PC-3 (cell line): ENCODE measurements around the gene EPHB2. TPM values are rescaled to one million over a fixed set of nuclear protein-coding genes. Genes with fewer than 3 reads are reported as not detected.

Experiments
- ATAC-seq: fragments of 200-7000 bp; cut with Tn5 transposase; 2 replicates; pipeline ENCODE4 v1.9.1; 2020; ENCODE audit warnings: mild to moderate bottlenecking, moderate library complexity
- BruUV-seq: library from RNA; stranded (reverse); fragments of 400-500 nt; replicated peaks from 2 replicates; lab custom pipeline; 2021; lab: Mats Ljungman, UMichigan
- CTCF ChIA-PET: fragments of 300-600 bp; sonication (Branson Sonifier 250); formaldehyde crosslinking; loops from one replicate; lab custom pipeline; 2022; ENCODE audit warnings: antibody characterized with exemption; lab: Charles Lee
- POLR2A ChIA-PET: fragments of 300-600 bp; sonication (Branson Sonifier 250); formaldehyde crosslinking; loops from one replicate; lab custom pipeline; 2022; ENCODE audit warnings: antibody characterized with exemption; ENCODE audit not compliant: unreplicated experiment; lab: Charles Lee
- DNase-seq: peaks from one replicate; pipeline ENCODE4 v3.0.0-alpha.2; 2015
- H2AFZ ChIP-seq: fragments of 300-600 bp; sonication (generic); 2 replicates; pipeline ENCODE4 v1.6.0; 2016; ENCODE audit warnings: antibody characterized with exemption, low read length
- H3F3A ChIP-seq: fragments of 300-600 bp; sonication (generic); one replicate; pipeline ENCODE4 v1.6.0; 2017; ENCODE audit warnings: antibody characterized with exemption, low read length, control low read depth, mild to moderate bottlenecking; ENCODE audit not compliant: unreplicated experiment
- H3K27ac ChIP-seq: fragments of 300-600 bp; sonication (generic); 2 replicates; pipeline ENCODE4 v1.5.1; 2016; ENCODE audit warnings: mild to moderate bottlenecking, low read length
- H3K27me3 ChIP-seq: fragments of 300-600 bp; sonication (generic); 2 replicates; pipeline ENCODE4 v1.6.1; 2016; ENCODE audit warnings: low read length, mixed read lengths
- H3K36me3 ChIP-seq: fragments of 300-600 bp; sonication (generic); 2 replicates; pipeline ENCODE4 v1.6.1; 2016; ENCODE audit warnings: low read depth, mixed run types, low read length, mixed read lengths
- H3K4me1 ChIP-seq: fragments of 300-600 bp; sonication (generic); 2 replicates; pipeline ENCODE4 v1.5.1; 2016; ENCODE audit warnings: low read length; ENCODE audit not compliant: insufficient read depth
- H3K4me2 ChIP-seq: fragments of 300-600 bp; sonication (generic); 2 replicates; pipeline ENCODE4 v1.6.0; 2016; ENCODE audit warnings: low read length
- H3K4me3 ChIP-seq: fragments of 300-600 bp; sonication (generic); 2 replicates; pipeline ENCODE4 v1.5.1; 2016; ENCODE audit warnings: mild to moderate bottlenecking, low read length, mixed read lengths
- H3K79me2 ChIP-seq: fragments of 300-600 bp; sonication (generic); 2 replicates; pipeline ENCODE4 v1.6.1; 2017; ENCODE audit warnings: low read length, mixed read lengths
- H3K9ac ChIP-seq: fragments of 300-600 bp; sonication (generic); 2 replicates; pipeline ENCODE4 v1.6.0; 2016; ENCODE audit warnings: mild to moderate bottlenecking, low read length
- H3K9me2 ChIP-seq: fragments of 300-600 bp; sonication (generic); replicated peaks from 2 replicates; pipeline ENCODE4 v1.6.1; 2016; ENCODE audit warnings: mixed run types, low read length, mixed read lengths
- H3K9me3 ChIP-seq: fragments of 300-600 bp; sonication (generic); 2 replicates; pipeline ENCODE4 v1.6.1; 2016; ENCODE audit warnings: low read length, mixed read lengths
- H4K20me1 ChIP-seq: fragments of 300-600 bp; sonication (generic); 2 replicates; pipeline ENCODE4 v1.6.1; 2016; ENCODE audit warnings: low read length, mixed read lengths
- EZH2 ChIP-seq: fragments of 300-600 bp; sonication (generic); IDR thresholded peaks from one replicate; pipeline ENCODE4 v1.6.1; 2017; ENCODE audit warnings: antibody characterized with exemption, mild to moderate bottlenecking, low read length; ENCODE audit not compliant: unreplicated experiment
- EZH2phosphoT487 ChIP-seq: fragments of 300-600 bp; sonication (generic); IDR thresholded peaks from 2 replicates; pipeline ENCODE4 v1.6.1; 2018; ENCODE audit warnings: mild to moderate bottlenecking, antibody characterized with exemption, low read length, borderline replicate concordance
- intact Hi-C: fragments of 100-400 bp; cut with micrococcal nuclease; formaldehyde crosslinking; loops from 2 replicates; pipeline ENCODE4 v1.9.0; 2023
- total RNA-seq: library from RNA; depleted of rRNA; stranded (reverse); fragments of >200 nt; gene quantifications from 2 replicates; pipeline ENCODE4 v1.2.3, GENCODE V29; 2014
- TF ChIP-seq, protein P1 (sequence below): fragments of 300-600 bp; sonication (generic); conservative IDR thresholded peaks from 2 replicates; pipeline ENCODE4 v1.5.1; 2017; ENCODE audit warnings: antibody characterized with exemption, low read depth, mild to moderate bottlenecking, low read length

EPHB2 gene
- total RNA-seq, 1 experiment from 2014 or later: 23.2 TPM

GRCh38 chr1:22721122-22721873, 10.7 kb downstream of the EPHB2 start:
- H3K9ac ChIP-seq: no peak overlapping the region
- no peaks in the 10 kb centered on the region; the same call in 1 of the 2 replicates for H3K4me1 ChIP-seq
- no peak overlapping the region for H2AFZ ChIP-seq
- H3K9me2 ChIP-seq: no peaks in the 10 kb centered on the region
- CTCF ChIA-PET: no interaction called here
- no peaks in the 10 kb centered on the region for H3K36me3 ChIP-seq
- H3K27me3 ChIP-seq: no peaks in the 10 kb centered on the region
- TF ChIP-seq EZH2phosphoT487: no peak
- TF ChIP-seq, protein P1, sequence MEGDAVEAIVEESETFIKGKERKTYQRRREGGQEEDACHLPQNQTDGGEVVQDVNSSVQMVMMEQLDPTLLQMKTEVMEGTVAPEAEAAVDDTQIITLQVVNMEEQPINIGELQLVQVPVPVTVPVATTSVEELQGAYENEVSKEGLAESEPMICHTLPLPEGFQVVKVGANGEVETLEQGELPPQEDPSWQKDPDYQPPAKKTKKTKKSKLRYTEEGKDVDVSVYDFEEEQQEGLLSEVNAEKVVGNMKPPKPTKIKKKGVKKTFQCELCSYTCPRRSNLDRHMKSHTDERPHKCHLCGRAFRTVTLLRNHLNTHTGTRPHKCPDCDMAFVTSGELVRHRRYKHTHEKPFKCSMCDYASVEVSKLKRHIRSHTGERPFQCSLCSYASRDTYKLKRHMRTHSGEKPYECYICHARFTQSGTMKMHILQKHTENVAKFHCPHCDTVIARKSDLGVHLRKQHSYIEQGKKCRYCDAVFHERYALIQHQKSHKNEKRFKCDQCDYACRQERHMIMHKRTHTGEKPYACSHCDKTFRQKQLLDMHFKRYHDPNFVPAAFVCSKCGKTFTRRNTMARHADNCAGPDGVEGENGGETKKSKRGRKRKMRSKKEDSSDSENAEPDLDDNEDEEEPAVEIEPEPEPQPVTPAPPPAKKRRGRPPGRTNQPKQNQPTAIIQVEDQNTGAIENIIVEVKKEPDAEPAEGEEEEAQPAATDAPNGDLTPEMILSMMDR: no peak
- no peak for TF ChIP-seq EZH2
- no peaks in the 10 kb centered on the region for H3K79me2 ChIP-seq
- H3K4me2 ChIP-seq: no peak overlapping the region
- ATAC-seq: no peak
- H3K27ac ChIP-seq: no peak overlapping the region
- POLR2A ChIA-PET: no interaction called here
- no peak for DNase-seq
- no peak overlapping the region for H3K4me3 ChIP-seq
- intact Hi-C loops: no loop called here
- no peaks in the 10 kb centered on the region for H4K20me1 ChIP-seq
- no peaks in the 10 kb centered on the region for H3K9me3 ChIP-seq
- no peaks in the 10 kb centered on the region for H3F3A ChIP-seq
- BruUV-seq: no TSS peak

DNA sequence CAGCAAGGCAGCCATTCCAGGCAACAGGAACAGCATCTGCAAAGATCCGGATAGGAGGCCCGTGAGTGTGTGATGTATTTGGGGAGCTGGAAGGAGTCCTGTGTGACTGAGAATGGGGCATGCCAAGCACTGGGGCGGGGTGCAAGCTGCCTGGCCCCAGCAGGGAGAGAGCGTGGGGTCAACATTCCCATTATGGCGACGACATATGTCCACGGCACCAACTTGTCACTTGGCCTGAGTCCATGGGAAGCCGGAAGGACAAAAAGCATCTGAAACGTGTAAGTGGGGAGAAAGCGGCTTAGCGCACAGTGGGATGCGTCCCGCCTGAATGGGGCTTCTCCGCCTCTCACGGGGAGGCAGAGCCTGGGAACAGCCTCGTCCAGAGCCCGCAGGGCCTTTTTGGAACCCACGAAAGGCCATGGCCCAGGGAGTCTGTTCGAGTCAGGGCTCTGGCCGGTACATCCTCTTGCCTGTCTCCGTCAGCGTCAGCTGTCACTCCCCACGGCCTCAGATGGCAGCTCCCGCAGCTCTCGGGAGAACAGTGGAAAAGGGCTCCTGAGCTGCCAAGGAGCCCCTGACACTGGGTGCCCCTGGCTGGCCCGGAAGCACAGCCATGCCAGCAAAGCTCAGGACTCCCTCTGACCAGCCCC, 12.4 kb downstream of the EPHB2 start:
- ATAC-seq (no peak), DNase-seq (no peak)
- intact Hi-C loops: no loop called here
- no peaks in the 10 kb centered on the region for H3K36me3 ChIP-seq
- H3K4me2 ChIP-seq: no peak overlapping the region
- no peak overlapping the region for H3K27ac ChIP-seq
- no peak overlapping the region for H3K4me3 ChIP-seq
- no TSS peak for BruUV-seq
- CTCF ChIA-PET: no interaction called here
- H3K9me2 ChIP-seq: no peaks in the 10 kb centered on the region
- POLR2A ChIA-PET: no interaction called here
- H4K20me1 ChIP-seq: no peaks in the 10 kb centered on the region
- no peak overlapping the region for H2AFZ ChIP-seq
- no peaks in the 10 kb centered on the region for H3K9me3 ChIP-seq
- no peaks in the 10 kb centered on the region for H3K4me1 ChIP-seq
- no peaks in the 10 kb centered on the region for H3K27me3 ChIP-seq
- no peak for TF ChIP-seq EZH2
- no peaks in the 10 kb centered on the region for H3F3A ChIP-seq
- no peak overlapping the region for H3K9ac ChIP-seq
- H3K79me2 ChIP-seq: no peaks in the 10 kb centered on the region

DNA sequence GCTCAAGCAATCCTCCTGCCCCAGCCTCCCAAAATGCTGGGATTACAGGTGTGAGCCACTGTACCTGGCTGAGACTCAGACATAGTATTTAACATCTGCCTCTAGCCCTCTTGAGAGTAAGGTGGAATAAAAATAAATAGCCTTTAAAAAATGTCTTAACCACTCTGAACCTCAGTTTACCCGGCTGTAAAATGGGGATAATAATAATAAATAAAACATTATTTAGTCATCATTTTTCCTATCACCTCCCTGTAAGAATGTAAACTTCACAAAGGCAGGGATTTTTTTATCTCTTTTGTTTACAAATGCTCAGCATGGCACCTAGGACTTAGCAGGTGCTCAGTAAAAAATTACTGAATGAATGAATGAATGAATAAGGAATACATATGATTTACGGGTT, 17.2 kb downstream of the EPHB2 start:
- ChIA-PET CTCF (no interaction called here), POLR2A (no interaction called here)
- no TSS peak for BruUV-seq
- Histone ChIP-seq H3K4me2 (no peak overlapping the region), H3K27ac (no peak overlapping the region), H3K36me3 (no peaks in the 10 kb centered on the region), H2AFZ (no peak overlapping the region), H3K27me3 (no peaks in the 10 kb centered on the region), H3K4me3 (no peak overlapping the region), H3K4me1 (no peaks in the 10 kb centered on the region), H3K79me2 (no peaks in the 10 kb centered on the region), H3K9me3 (no peaks in the 10 kb centered on the region), H4K20me1 (no peaks in the 10 kb centered on the region), H3F3A (no peaks in the 10 kb centered on the region), H3K9me2 (no peaks in the 10 kb centered on the region), H3K9ac (no peak overlapping the region)
- ATAC-seq (no peak), DNase-seq (no peak)
- intact Hi-C loops: no loop called here
- TF ChIP-seq, protein P1: no peak
- TF ChIP-seq EZH2: no peak
- TF ChIP-seq EZH2phosphoT487: no peak
